ENCODE measurements around the gene CDCP2.
"Not testable (repeated sequence)": the region's sequence is repeated elsewhere in the genome, so short reads cannot be mapped to it uniquely, and the experiment has no call there.

The CDCP2 gene

GRCh38 chr1:54168206-54168965, 15.6 kb upstream of the CDCP2 start:
- DNase-seq (ENCODE audit: low read depth), result no peak

- DNase-seq (ENCODE audit: low read depth), result no peak
Measured at GRCh38 chr1:54167422-54168139, 14.8 kb upstream of the CDCP2 start.

GRCh38 chr1:54166357-54166756, 13.6 kb upstream of the CDCP2 start:
- DNase-seq (ENCODE audit: low read depth), result not testable (repeated sequence)

GRCh38 chr1:54165146-54165545, 12.3 kb upstream of the CDCP2 start:
- no peak for DNase-seq (ENCODE audit: low read depth)

- no peak for DNase-seq (ENCODE audit: low read depth)
Measured at GRCh38 chr1:54163573-54163972, 10.8 kb upstream of the CDCP2 start.

GRCh38 chr1:54163051-54163450, 10.3 kb upstream of the CDCP2 start:
- DNase-seq (ENCODE audit: low read depth), result no peak

- DNase-seq (ENCODE audit: low read depth), result no peak
Measured at GRCh38 chr1:54161495-54162168, 8.8 kb upstream of the CDCP2 start.

- DNase-seq (ENCODE audit: low read depth), result no peak
Measured at GRCh38 chr1:54160351-54160750, 7.6 kb upstream of the CDCP2 start.

- no peak for DNase-seq (ENCODE audit: low read depth)
Measured at GRCh38 chr1:54159733-54160316, 7.0 kb upstream of the CDCP2 start.

GRCh38 chr1:54158071-54158470, 5.3 kb upstream of the CDCP2 start:
- no peak for DNase-seq (ENCODE audit: low read depth)

- no peak for DNase-seq (ENCODE audit: low read depth)
Measured at GRCh38 chr1:54157401-54157800, 4.6 kb upstream of the CDCP2 start.

GRCh38 chr1:54156986-54157385, 4.2 kb upstream of the CDCP2 start:
- DNase-seq (ENCODE audit: low read depth), result no peak

- no peak for DNase-seq (ENCODE audit: low read depth)
Measured at GRCh38 chr1:54156201-54156600, 3.4 kb upstream of the CDCP2 start.

GRCh38 chr1:54153535-54154439, 987 bp upstream of the CDCP2 start:
- no peak for DNase-seq (ENCODE audit: low read depth)

GRCh38 chr1:54151013-54151412, 1.8 kb downstream of the CDCP2 start:
- DNase-seq (ENCODE audit: low read depth), result no peak

GRCh38 chr1:54149734-54150133, 3.1 kb downstream of the CDCP2 start:
- no peak for DNase-seq (ENCODE audit: low read depth)

GRCh38 chr1:54144366-54144765, 8.4 kb downstream of the CDCP2 start:
- DNase-seq (ENCODE audit: low read depth), result no peak

- no peak for DNase-seq (ENCODE audit: low read depth)
Measured at GRCh38 chr1:54142146-54142900, 10.5 kb downstream of the CDCP2 start.

GRCh38 chr1:54139711-54140110, 13.1 kb downstream of the CDCP2 start:
- no peak for DNase-seq (ENCODE audit: low read depth)

- DNase-seq (ENCODE audit: low read depth), result no peak
Measured at GRCh38 chr1:54138994-54139393, 13.8 kb downstream of the CDCP2 start.

- no peak for DNase-seq (ENCODE audit: low read depth)
Measured at GRCh38 chr1:54137534-54138061, 15.2 kb downstream of the CDCP2 start.

All from T-helper 22 cell (primary cell).